ENCODE data around the gene ALDOA. TPM values are rescaled to one million over a fixed set of nuclear protein-coding genes. Genes with fewer than 3 reads are reported as not detected.

ALDOA gene
- total and polyA plus RNA-seq, 10 of the 15 experiments (the other 5 are each of a cell fraction or from before 2014, with no cell fraction given): 218 to 2,339 (median 1,095) TPM

GRCh38 chr16:30112197-30113030 lies 46.9 kb downstream of the ALDOA start (continued):
- TF ChIP-seq E2F8 (IDR thresholded peaks at IDR 0.05; ENCODE audit: low read depth, partially characterized antibody) (no peak), IKZF2 (IDR thresholded peaks at IDR 0.05) (0 out of 4 replicates have a peak, but pooled peaks of 1 of the 2 experiments have one; percentile 12), JUND (IDR thresholded peaks at IDR 0.05; ENCODE audit: low read depth, low read length) (no peak), RCOR1 (conservative IDR thresholded peaks at IDR 0.05; ENCODE audit: low read depth, low read length) (no peak), MEF2B (IDR thresholded peaks at IDR 0.05; ENCODE audit: partially characterized antibody, poor library complexity, severe bottlenecking) (no peak), ZNF384 (IDR thresholded peaks at IDR 0.05; ENCODE audit: borderline replicate concordance, low read depth, low read length) (no peak), DPF2 (IDR thresholded peaks at IDR 0.05) (no peak), CBX3 (IDR thresholded peaks at IDR 0.05; ENCODE audit: borderline replicate concordance, low read depth) (no peak), IKZF1 (conservative IDR thresholded peaks at IDR 0.05) (0 out of 2 replicates have a peak, but pooled peaks have one; percentile 32), POLR2AphosphoS5 (IDR thresholded peaks at IDR 0.05; ENCODE audit: low read length) (no peak), SRF (IDR thresholded peaks at IDR 0.05; ENCODE audit: low read depth in 2 of 2, low read length in 2 of 2) (0 out of 4 replicates have a peak, but pooled peaks of 1 of the 2 experiments have one; percentile 4), YY1 (IDR thresholded peaks at IDR 0.05; ENCODE audit: low read depth, low read length) (peak; percentile 91)

All from GM12878 (cell line).